BJ (cell line): ENCODE results near the gene FHL1. TPM values are rescaled to one million over a fixed set of nuclear protein-coding genes. Genes with fewer than 3 reads are reported as not detected.

Source experiments
- CTCF ChIA-PET: fragments of 350-600 bp; formaldehyde crosslinking; extraction: SDS; loops from one replicate; lab custom pipeline; 2021; ENCODE audit warnings: antibody characterized with exemption, inconsistent platforms; lab: Yijun Ruan, JAX
- POLR2A ChIA-PET: fragments of 300-600 bp; sonication (Branson Sonifier 250); formaldehyde crosslinking; extraction: SDS; loops from one replicate; lab custom pipeline; 2021; ENCODE audit warnings: antibody characterized with exemption; lab: Charles Lee
- DNase-seq: peaks from one replicate; pipeline ENCODE4 v3.0.0-alpha.2; 2011; ENCODE audit warnings: low read depth
- H3K27me3 ChIP-seq: 2 replicates; pipeline ENCODE4 v1.6.0; 2011; ENCODE audit warnings: low read length; ENCODE audit not compliant: control insufficient read depth, insufficient read depth
- H3K36me3 ChIP-seq: 2 replicates; pipeline ENCODE4 v1.5.1; 2011; ENCODE audit warnings: low read length; ENCODE audit not compliant: control insufficient read depth, insufficient read depth
- H3K4me3 ChIP-seq: 2 replicates; pipeline ENCODE4 v1.5.1; 2011; ENCODE audit warnings: low read depth, mild to moderate bottlenecking, control low read depth, low read length
- polyA plus RNA-seq: library from polyadenylated mRNA; depleted of rRNA; stranded (reverse); fragments of >200 nt; gene quantifications from 2 replicates; pipeline ENCODE4 v1.2.3, GENCODE V29; 2011
- TF ChIP-seq, protein P1 (sequence below): IDR thresholded peaks from 2 replicates; pipeline ENCODE4 v1.5.1; 2011; ENCODE audit warnings: low read depth, mild to moderate bottlenecking, control low read depth, inconsistent platforms, low read length, moderate library complexity; ENCODE audit not compliant: insufficient read depth

Gene FHL1
- polyA plus RNA-seq, 1 experiment: 1,251 TPM

DNA sequence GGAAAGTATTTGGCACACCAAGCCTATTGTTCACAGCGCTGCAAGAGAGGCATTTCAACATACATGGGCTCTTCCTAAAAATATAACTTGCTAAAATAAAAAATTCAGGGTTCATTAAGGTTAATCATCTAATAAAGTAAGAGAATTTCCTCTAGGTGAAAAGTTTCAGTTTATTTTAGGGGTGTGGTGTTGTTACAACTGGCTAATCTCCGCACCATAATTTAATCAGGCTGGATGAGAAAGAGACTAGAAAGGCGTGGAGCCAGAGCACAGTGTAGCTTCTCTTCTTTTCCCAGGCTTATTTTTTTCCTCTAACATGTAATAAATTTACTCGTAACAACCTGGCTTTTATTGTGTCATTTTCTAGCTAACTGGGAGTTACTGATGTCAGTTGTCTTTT lies 47.9 kb downstream of the FHL1 start:
- CTCF ChIA-PET: interaction anchor here (0.6 to 2.6 kb wide), 2 partner anchors 25 to 33 kb away, joined by 4 to 11 read pairs; no protein-coding TSS in a partner anchor
- POLR2A ChIA-PET: no interaction called here
- TF ChIP-seq, protein P1, sequence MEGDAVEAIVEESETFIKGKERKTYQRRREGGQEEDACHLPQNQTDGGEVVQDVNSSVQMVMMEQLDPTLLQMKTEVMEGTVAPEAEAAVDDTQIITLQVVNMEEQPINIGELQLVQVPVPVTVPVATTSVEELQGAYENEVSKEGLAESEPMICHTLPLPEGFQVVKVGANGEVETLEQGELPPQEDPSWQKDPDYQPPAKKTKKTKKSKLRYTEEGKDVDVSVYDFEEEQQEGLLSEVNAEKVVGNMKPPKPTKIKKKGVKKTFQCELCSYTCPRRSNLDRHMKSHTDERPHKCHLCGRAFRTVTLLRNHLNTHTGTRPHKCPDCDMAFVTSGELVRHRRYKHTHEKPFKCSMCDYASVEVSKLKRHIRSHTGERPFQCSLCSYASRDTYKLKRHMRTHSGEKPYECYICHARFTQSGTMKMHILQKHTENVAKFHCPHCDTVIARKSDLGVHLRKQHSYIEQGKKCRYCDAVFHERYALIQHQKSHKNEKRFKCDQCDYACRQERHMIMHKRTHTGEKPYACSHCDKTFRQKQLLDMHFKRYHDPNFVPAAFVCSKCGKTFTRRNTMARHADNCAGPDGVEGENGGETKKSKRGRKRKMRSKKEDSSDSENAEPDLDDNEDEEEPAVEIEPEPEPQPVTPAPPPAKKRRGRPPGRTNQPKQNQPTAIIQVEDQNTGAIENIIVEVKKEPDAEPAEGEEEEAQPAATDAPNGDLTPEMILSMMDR: no peak
- H3K27me3 ChIP-seq: no peaks in the 10 kb centered on the region
- DNase-seq: no peak
- H3K36me3 ChIP-seq: no peaks in the 10 kb centered on the region
- H3K4me3 ChIP-seq: no peak overlapping the region

DNA sequence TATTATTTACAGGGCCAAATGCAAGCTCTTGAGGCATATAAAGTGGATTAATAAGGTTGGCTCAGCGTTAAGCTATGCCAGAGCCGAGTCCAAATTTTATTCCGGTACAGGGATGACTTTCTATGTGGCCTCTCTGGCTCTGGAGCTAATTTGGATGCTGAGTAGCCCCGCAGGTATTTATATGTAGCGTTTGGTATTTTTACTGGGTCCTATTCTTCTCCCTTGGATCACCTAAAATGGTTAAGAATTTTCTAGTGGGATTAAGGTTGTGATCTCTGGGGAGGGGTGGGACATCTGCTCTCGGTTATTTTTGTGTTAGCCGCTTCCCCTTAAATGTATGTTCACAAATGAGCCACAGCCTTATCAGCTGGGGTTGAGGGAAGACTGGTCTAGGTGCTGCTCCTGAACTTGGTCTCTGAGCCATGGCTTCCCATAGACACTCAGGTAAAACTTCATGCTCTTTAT lies 49.4 kb downstream of the FHL1 start:
- POLR2A ChIA-PET: interaction anchor here (0.5 to 1.5 kb wide), 4 partner anchors 11 to 224 kb away, joined by 3 to 6 read pairs (median 4); no protein-coding TSS in a partner anchor
- peak; percentile 79 for DNase-seq
- TF ChIP-seq, protein P1: no peak
- Histone ChIP-seq H3K36me3 (no peaks in the 10 kb centered on the region), H3K27me3 (no peaks in the 10 kb centered on the region), H3K4me3 (peak overlapping the region; percentile 57)
- CTCF ChIA-PET: interaction anchor here (0.6 to 2.6 kb wide), 4 partner anchors 27 to 168 kb away, joined by 3 to 11 read pairs (median 4); no protein-coding TSS in a partner anchor

DNA sequence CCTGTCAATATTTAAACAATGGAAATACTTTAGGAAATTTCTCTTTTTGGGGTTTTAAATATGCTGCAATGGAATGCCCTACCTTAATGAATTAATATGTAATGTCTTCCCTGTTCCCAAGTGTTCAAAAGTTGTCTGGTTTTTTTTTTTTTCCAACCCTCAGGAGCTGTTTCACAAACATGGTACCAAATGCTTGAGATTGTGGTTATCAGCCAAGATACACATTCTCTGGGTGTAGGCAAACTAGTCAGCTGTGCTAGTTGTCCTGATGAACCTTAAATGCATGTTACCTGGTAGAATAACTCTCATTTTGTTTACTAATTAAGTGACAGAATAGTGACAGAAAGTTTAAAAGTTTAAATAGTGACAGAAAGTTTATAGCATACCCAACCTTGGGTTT lies 50.7 kb downstream of the FHL1 start:
- H3K4me3 ChIP-seq: peak overlapping the region; percentile 57
- H3K27me3 ChIP-seq: no peaks in the 10 kb centered on the region
- TF ChIP-seq, protein P1: no peak
- H3K36me3 ChIP-seq: no peaks in the 10 kb centered on the region
- ChIA-PET POLR2A (interaction anchor here (0.6 to 0.8 kb wide), 4 partner anchors 15 to 30 kb away, joined by 3 to 9 read pairs (median 6); no protein-coding TSS in a partner anchor), CTCF (interaction anchor here (1.7 kb wide), 1 partner anchor 35 kb away, joined by 3 read pairs; no protein-coding TSS in a partner anchor)
- DNase-seq: no peak

DNA sequence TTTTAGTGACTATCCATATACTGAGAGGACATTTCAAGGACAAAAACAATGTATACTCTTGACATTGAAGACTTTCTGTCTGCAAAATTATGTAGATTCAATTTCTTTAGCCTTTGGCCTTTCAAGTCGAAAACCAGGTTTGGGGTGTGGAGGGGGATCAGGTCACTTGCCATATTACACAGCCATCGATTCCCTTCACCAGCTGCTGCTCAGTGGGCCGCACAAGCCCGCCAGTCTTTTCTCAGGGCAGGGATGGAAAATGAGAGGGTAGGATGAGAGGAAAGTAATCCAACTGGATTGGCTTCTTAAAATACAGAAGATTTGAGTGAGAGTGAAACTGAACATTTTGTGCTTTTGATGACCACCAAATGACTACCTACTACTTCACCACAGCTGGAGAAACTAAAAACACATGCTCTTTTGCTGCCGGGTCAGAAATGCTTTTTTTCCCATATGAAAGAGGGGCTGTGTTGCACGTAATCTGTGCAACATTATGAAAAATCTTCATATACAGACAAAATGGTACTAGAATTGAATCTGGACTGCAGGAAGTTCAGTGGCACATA lies 51.4 kb downstream of the FHL1 start:
- DNase-seq: no peak
- Histone ChIP-seq H3K27me3 (no peaks in the 10 kb centered on the region), H3K36me3 (no peaks in the 10 kb centered on the region), H3K4me3 (peak overlapping the region; percentile 57)
- TF ChIP-seq, protein P1: no peak
- CTCF ChIA-PET: interaction anchor here (1.3 to 1.5 kb wide), 2 partner anchors 27 to 70 kb away, joined by 5 read pairs; no protein-coding TSS in a partner anchor
- POLR2A ChIA-PET: no interaction called here

DNA sequence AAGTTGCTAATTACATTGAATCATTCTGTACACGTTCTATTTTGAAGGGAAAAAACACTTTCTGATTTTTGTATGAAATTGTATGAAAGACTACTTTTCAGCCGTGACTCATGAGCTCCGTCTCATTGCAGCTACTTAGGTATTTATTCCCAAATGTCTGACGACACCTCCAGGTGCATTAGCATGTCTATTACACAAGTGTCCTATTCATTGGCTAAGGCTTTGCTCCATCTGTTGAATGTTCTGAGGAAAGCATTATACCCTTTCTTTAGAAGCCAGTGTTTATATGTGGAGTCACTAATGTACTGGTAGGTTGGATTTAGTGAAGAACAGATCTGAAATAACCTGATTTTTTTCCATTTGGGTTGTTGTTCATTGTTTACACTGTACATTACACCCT lies 52.0 kb downstream of the FHL1 start:
- CTCF ChIA-PET: interaction anchor here (0.8 to 1.5 kb wide), 3 partner anchors 28 to 171 kb away, joined by 3 to 5 read pairs (median 5); no protein-coding TSS in a partner anchor
- no peaks in the 10 kb centered on the region for H3K27me3 ChIP-seq
- TF ChIP-seq, protein P1: no peak
- POLR2A ChIA-PET: no interaction called here
- no peak for DNase-seq
- no peaks in the 10 kb centered on the region for H3K36me3 ChIP-seq
- peak overlapping the region; percentile 57 for H3K4me3 ChIP-seq
